Measurements from ENCODE around the gene STN1. TPM values are rescaled to one million over a fixed set of nuclear protein-coding genes. Genes with fewer than 3 reads are reported as not detected.

The STN1 gene
- total RNA-seq, 1 experiment from 2014 or later = 74.7 TPM

DNA sequence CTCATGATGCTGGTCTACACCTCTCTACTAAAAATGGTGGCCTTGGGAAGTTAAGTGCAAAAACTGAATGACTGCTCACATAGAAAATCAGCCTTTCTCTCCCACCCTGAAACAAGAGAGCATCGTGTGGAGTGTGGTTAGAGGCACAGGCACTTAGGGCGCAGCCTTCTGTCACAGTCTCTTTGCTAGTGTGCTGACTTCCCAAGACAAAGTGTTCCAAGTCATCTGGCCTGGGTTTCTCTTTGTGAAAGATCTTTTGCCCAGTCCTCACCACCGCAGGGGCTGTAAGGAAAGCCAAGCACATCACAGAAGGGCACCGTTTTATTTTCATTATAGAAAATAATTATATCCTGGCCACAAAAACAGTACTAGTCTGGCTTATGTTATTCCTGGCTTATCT is 12.5 kb downstream of the STN1 start:
- ATAC-seq (no peak), DNase-seq (ENCODE audit: low read depth, low spot score) (no peak)
- H3K9ac ChIP-seq (ENCODE audit: low read length) = no peak overlapping the region
- ChIA-PET POLR2A (interaction anchor here (0.6 kb wide), 1 partner anchor 538 kb away, joined by 3 read pairs; the partner anchor contains the start of gene TAF5), RAD21 (ENCODE audit: low non-redundant PET in 1 of 2, low total read pairs in 2 of 2, uncharacterized antibody in 2 of 2, unreplicated experiment in 2 of 2) (no interaction called here), CTCF (no interaction called here)
- H3K27me3 ChIP-seq (ENCODE audit: insufficient read depth, low read length) = no peaks in the 10 kb centered on the region
- H3K4me3 ChIP-seq (replicated peaks in 1 of 2; ENCODE audit: low read depth in 1 of 2, low read length in 2 of 2) = no peak overlapping the region
- no peaks in the 10 kb centered on the region for H4K20me1 ChIP-seq (ENCODE audit: insufficient read depth)
- H3K27ac ChIP-seq (ENCODE audit: low read depth, low read length) = no peak overlapping the region
- no peaks in the 10 kb centered on the region for H3K9me3 ChIP-seq (ENCODE audit: control insufficient read depth in 1 of 2, insufficient read depth in 1 of 2, low read depth in 1 of 2, low read length in 2 of 2)
- intact Hi-C loops (cut with micrococcal nuclease) = no loop called here
- H3K9me2 ChIP-seq (ENCODE audit: insufficient read depth) = no peaks in the 10 kb centered on the region
- BruUV-seq (replicated peaks) = no TSS peak
- H3K36me3 ChIP-seq (ENCODE audit: control insufficient read depth in 1 of 2, insufficient read depth in 2 of 2, low read length in 2 of 2) = peaks cover 11 to 19% of the 10 kb centered on the region in 2 experiments; a peak in 2 of 4 replicates
- H3K4me1 ChIP-seq (ENCODE audit: control insufficient read depth in 1 of 2, insufficient read depth in 2 of 2, low read length in 2 of 2) = peaks cover 48 to 55% of the 10 kb centered on the region in 2 experiments
- TF ChIP-seq EGR1 (IDR thresholded peaks at IDR 0.05; ENCODE audit: low read depth) (no peak), CBX3 (IDR thresholded peaks at IDR 0.05; ENCODE audit: low read depth) (no peak), EZH2phosphoT487 (IDR thresholded peaks at IDR 0.05; ENCODE audit: borderline replicate concordance) (no peak), CTCF (IDR thresholded peaks at IDR 0.05 in 2 of 3, conservative IDR thresholded peaks at IDR 0.05 in 1 of 3; ENCODE audit: borderline replicate concordance in 1 of 3, insufficient read depth in 1 of 3, low read depth in 2 of 3, low read length in 2 of 3) (no peak), ZBTB33 (IDR thresholded peaks at IDR 0.05; ENCODE audit: extremely low read depth, insufficient replicate concordance, low read length) (no peak), ZNF274 (IDR thresholded peaks at IDR 0.05; ENCODE audit: low read depth, low read length) (no peak), YY1 (IDR thresholded peaks at IDR 0.05; ENCODE audit: extremely low read depth, insufficient replicate concordance, low read depth, low read length) (no peak), TCF7L2 (IDR thresholded peaks at IDR 0.05; ENCODE audit: borderline replicate concordance, extremely low read depth, insufficient read depth, insufficient read length) (no peak), FOSL1 (IDR thresholded peaks at IDR 0.05; ENCODE audit: low read depth) (no peak), ZFX (IDR thresholded peaks at IDR 0.05) (no peak), SIN3A (IDR thresholded peaks at IDR 0.05; ENCODE audit: low read depth) (no peak), MAX (IDR thresholded peaks at IDR 0.05) (no peak), POLR2A (IDR thresholded peaks at IDR 0.05; ENCODE audit: borderline replicate concordance, extremely low read depth, insufficient read depth, insufficient read length) (no peak), POLR2AphosphoS5 (IDR thresholded peaks at IDR 0.05; ENCODE audit: low read depth, low read length) (no peak), REST (IDR thresholded peaks at IDR 0.05; ENCODE audit: low read depth) (no peak), CEBPB (IDR thresholded peaks at IDR 0.05; ENCODE audit: low read depth) (no peak), JUND (IDR thresholded peaks at IDR 0.05) (no peak), EZH2 (IDR thresholded peaks at IDR 0.05) (no peak)
- H3K4me2 ChIP-seq (ENCODE audit: low read length) = no peak overlapping the region
- no peak overlapping the region for H2AFZ ChIP-seq (ENCODE audit: low read depth, low read length, poor library complexity, severe bottlenecking)
- no peaks in the 10 kb centered on the region for H3K79me2 ChIP-seq (ENCODE audit: insufficient read depth, low read length)
